Endothelial cell of umbilical vein (primary cell): Measurements from ENCODE around the gene LRRN1.

Experiments used
- CTCF ChIP-seq, 2 donors: IDR thresholded peaks; 1 replicate in 1 of 2; 2 replicates in 1 of 2; pipeline ENCODE4 v1.5.1; 2011; ENCODE audit warnings: low read length in 2 of 2, mild to moderate bottlenecking in 2 of 2, moderate library complexity in 2 of 2, control low read depth in 1 of 2, inconsistent platforms in 1 of 2, low read depth in 1 of 2; ENCODE audit not compliant: insufficient read depth in 1 of 2; ENCODE audit errors: extremely low read depth in 1 of 2
- EZH2 ChIP-seq: IDR thresholded peaks from 2 replicates; pipeline ENCODE4 v1.6.1; 2012; ENCODE audit warnings: borderline replicate concordance, low read depth, mild to moderate bottlenecking, moderate library complexity, low read length, inconsistent platforms; ENCODE audit not compliant: severe bottlenecking
- FOS ChIP-seq: IDR thresholded peaks from 2 replicates; pipeline ENCODE4 v1.6.1; 2011; ENCODE audit warnings: mild to moderate bottlenecking, low read length, moderate library complexity, borderline replicate concordance; ENCODE audit not compliant: insufficient read depth
- MYC ChIP-seq: IDR thresholded peaks from one replicate; pipeline ENCODE4 v1.6.1; 2011; ENCODE audit warnings: mild to moderate bottlenecking, low read depth, low read length
- POLR2A ChIP-seq: IDR thresholded peaks from 2 replicates; pipeline ENCODE4 v1.6.1; 2012; ENCODE audit warnings: low read depth, mild to moderate bottlenecking, control low read depth, low read length
- POLR2AphosphoS5 ChIP-seq: IDR thresholded peaks from 2 replicates; pipeline ENCODE4 v1.6.1; 2012; ENCODE audit warnings: low read depth, mild to moderate bottlenecking, control low read depth, low read length, moderate library complexity; ENCODE audit not compliant: insufficient read depth

DNA sequence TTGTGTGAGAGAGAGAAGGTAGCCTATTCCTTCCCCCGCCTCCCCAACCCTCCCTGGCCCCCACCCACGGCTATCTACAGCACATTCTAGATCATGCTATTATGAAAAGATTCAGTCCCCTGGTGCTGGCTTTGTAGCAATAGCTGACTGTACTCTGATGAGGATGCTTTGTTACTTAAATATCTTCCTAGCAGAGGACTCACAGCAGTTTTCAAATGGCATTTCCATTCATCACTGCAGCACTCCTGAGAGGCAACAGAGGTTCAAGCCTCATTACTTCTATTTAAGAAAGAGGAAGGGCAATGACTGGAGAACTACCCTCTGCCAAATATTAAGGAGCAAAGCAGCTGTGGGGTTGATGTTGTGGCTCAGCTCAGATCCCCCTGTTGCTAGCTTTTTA, 61.0 kb downstream of the LRRN1 start:
- TF ChIP-seq POLR2A, result no peak
- no peak for TF ChIP-seq EZH2
- no peak for TF ChIP-seq CTCF (IDR thresholded peaks at IDR 0.05; ENCODE audit: extremely low read depth in 1 of 2, insufficient read depth in 1 of 2, low read depth in 1 of 2, low read length in 2 of 2)
- TF ChIP-seq POLR2AphosphoS5, result no peak
- TF ChIP-seq MYC, result no peak
- TF ChIP-seq FOS, result no peak
